Measurements from ENCODE around the gene KIF26B. TPM values are rescaled to one million over a fixed set of nuclear protein-coding genes. Genes with fewer than 3 reads are reported as not detected.

KIF26B gene
- total and polyA plus RNA-seq, 2 of the 4 experiments (the other 2 are of a cell fraction), result 0.53 to 0.54 TPM

DNA sequence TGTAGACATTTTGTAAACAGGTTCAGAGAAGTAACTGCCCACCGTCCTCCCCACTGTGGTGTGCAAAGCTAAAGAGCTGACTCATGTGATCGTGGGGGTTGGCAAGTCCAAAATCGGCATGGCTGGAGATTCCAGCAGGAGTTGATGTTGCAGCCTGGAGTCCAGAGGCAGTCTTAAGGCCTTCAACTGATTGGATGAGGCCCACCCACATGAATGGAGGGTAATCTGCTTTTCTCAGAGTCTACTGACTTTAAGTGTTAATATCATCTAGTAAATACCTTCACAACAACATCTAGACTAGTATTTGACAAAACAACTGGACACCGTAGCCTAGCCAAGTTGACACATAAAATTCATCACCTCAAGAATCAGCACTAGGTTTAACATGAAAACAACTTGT lies 281.6 kb downstream of the KIF26B start:
- no peaks in the 10 kb centered on the region for H3K9me1 ChIP-seq (ENCODE audit: insufficient read depth, low read length)
- H3K27ac ChIP-seq (ENCODE audit: insufficient read depth, low read length), result no peak overlapping the region
- DNase-seq (no peak), ATAC-seq (ENCODE audit: low read depth) (no peak)
- H3K4ac ChIP-seq (ENCODE audit: low read depth, low read length), result no peak overlapping the region
- CTCF ChIA-PET, result no interaction called here
- H3K56ac ChIP-seq (ENCODE audit: extremely low read depth, insufficient read depth, low read length), result no peak overlapping the region
- no peak overlapping the region for H4K5ac ChIP-seq (ENCODE audit: low read depth, low read length)
- H2BK20ac ChIP-seq (ENCODE audit: low read depth, low read length), result no peak overlapping the region
- H2BK5ac ChIP-seq (ENCODE audit: low read depth, low read length, poor library complexity, severe bottlenecking), result no peak overlapping the region
- H3K14ac ChIP-seq (replicated peaks; ENCODE audit: low read depth, low read length), result no peak overlapping the region
- POLR2A ChIA-PET (ENCODE audit: unreplicated experiment), result no interaction called here
- no peaks in the 10 kb centered on the region; the same call in 1 of the 2 replicates for H3K27me3 ChIP-seq (ENCODE audit: control insufficient read depth, insufficient read depth, low read length)
- no peak overlapping the region for H4K91ac ChIP-seq (ENCODE audit: insufficient read depth, low read depth, low read length)
- no peaks in the 10 kb centered on the region for H4K20me1 ChIP-seq (ENCODE audit: insufficient read depth, low read length)
- intact Hi-C loops (cut with micrococcal nuclease), result no loop called here
- no peak overlapping the region for H3K9ac ChIP-seq (ENCODE audit: low read depth, low read length)
- H3K36me3 ChIP-seq (ENCODE audit: control insufficient read depth, insufficient read depth, low read length), result peaks cover 3% of the 10 kb centered on the region; the same call in 1 of the 2 replicates
- H2AK9ac ChIP-seq (replicated peaks; ENCODE audit: low read depth, low read length, poor library complexity), result no peak overlapping the region
- H2AK5ac ChIP-seq (ENCODE audit: low read depth, low read length), result no peak overlapping the region
- H3K4me1 ChIP-seq (ENCODE audit: control insufficient read depth, insufficient read depth, low read length), result no peaks in the 10 kb centered on the region
- no peaks in the 10 kb centered on the region for H3K79me1 ChIP-seq (ENCODE audit: low read depth in 1 of 2, low read length in 2 of 2)
- WGBS, 2 experiments (ENCODE audit: extremely low coverage in 2 of 2, insufficient read length in 1 of 2), result 100% methylated on average over 1 of the region's 4 CpGs; no CpG with 5 or more reads in 1 of the 2 experiments
- no peak overlapping the region for H4K8ac ChIP-seq (ENCODE audit: low read depth in 2 of 2, low read length in 2 of 2)
- dilution Hi-C loops (cut with HindIII; ENCODE audit: low sequenced_read_pairs, unreplicated experiment), result no loop called here
- H2BK15ac ChIP-seq (ENCODE audit: low read depth, low read length), result no peak overlapping the region
- H3K18ac ChIP-seq (ENCODE audit: low read depth, low read length), result no peak overlapping the region
- in situ Hi-C loops (cut with MboI; ENCODE audit: low sequenced_read_pairs), result no loop called here
- no peak overlapping the region for H3K23ac ChIP-seq (ENCODE audit: low read depth, low read length)
- no peaks in the 10 kb centered on the region for H3K9me3 ChIP-seq (ENCODE audit: control insufficient read depth, insufficient read depth, low read length)
- no peak overlapping the region for H3K4me2 ChIP-seq (ENCODE audit: low read depth, low read length)
- BruUV-seq (replicated peaks), result no TSS peak
- no peak overlapping the region for H2AFZ ChIP-seq (replicated peaks; ENCODE audit: low read length, poor library complexity)
- TF ChIP-seq POLR2A (IDR thresholded peaks at IDR 0.05; ENCODE audit: low read depth, low read length) (no peak), BHLHE40 (IDR thresholded peaks at IDR 0.05; ENCODE audit: low read depth, low read length) (no peak), MAFK (IDR thresholded peaks at IDR 0.05; ENCODE audit: low read depth, low read length) (no peak), FOS (IDR thresholded peaks at IDR 0.05; ENCODE audit: low read depth, low read length) (no peak), RFX5 (IDR thresholded peaks at IDR 0.05; ENCODE audit: low read depth, low read length) (no peak), CEBPB (IDR thresholded peaks at IDR 0.05; ENCODE audit: low read depth, low read length) (no peak), CHD1 (IDR thresholded peaks at IDR 0.05; ENCODE audit: low read depth, low read length) (no peak), RCOR1 (IDR thresholded peaks at IDR 0.05; ENCODE audit: insufficient replicate concordance, low read length) (no peak), RAD21 (IDR thresholded peaks at IDR 0.05; ENCODE audit: low read length) (no peak), MXI1 (IDR thresholded peaks at IDR 0.05; ENCODE audit: borderline replicate concordance, low read depth, low read length) (no peak), SMC3 (IDR thresholded peaks at IDR 0.05; ENCODE audit: low read depth, low read length) (no peak), MAZ (IDR thresholded peaks at IDR 0.05; ENCODE audit: borderline replicate concordance, low read depth, low read length) (no peak), NFE2L2 (IDR thresholded peaks at IDR 0.05; ENCODE audit: low read depth, low read length) (no peak)
- TF ChIP-seq, protein P1, sequence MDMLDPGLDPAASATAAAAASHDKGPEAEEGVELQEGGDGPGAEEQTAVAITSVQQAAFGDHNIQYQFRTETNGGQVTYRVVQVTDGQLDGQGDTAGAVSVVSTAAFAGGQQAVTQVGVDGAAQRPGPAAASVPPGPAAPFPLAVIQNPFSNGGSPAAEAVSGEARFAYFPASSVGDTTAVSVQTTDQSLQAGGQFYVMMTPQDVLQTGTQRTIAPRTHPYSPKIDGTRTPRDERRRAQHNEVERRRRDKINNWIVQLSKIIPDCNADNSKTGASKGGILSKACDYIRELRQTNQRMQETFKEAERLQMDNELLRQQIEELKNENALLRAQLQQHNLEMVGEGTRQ (IDR thresholded peaks at IDR 0.05; ENCODE audit: low read depth, low read length), result no peak
- TF ChIP-seq, protein P2, sequence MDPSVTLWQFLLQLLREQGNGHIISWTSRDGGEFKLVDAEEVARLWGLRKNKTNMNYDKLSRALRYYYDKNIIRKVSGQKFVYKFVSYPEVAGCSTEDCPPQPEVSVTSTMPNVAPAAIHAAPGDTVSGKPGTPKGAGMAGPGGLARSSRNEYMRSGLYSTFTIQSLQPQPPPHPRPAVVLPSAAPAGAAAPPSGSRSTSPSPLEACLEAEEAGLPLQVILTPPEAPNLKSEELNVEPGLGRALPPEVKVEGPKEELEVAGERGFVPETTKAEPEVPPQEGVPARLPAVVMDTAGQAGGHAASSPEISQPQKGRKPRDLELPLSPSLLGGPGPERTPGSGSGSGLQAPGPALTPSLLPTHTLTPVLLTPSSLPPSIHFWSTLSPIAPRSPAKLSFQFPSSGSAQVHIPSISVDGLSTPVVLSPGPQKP (IDR thresholded peaks at IDR 0.05; ENCODE audit: borderline replicate concordance, low read depth, low read length), result no peak
- TF ChIP-seq, protein P3, sequence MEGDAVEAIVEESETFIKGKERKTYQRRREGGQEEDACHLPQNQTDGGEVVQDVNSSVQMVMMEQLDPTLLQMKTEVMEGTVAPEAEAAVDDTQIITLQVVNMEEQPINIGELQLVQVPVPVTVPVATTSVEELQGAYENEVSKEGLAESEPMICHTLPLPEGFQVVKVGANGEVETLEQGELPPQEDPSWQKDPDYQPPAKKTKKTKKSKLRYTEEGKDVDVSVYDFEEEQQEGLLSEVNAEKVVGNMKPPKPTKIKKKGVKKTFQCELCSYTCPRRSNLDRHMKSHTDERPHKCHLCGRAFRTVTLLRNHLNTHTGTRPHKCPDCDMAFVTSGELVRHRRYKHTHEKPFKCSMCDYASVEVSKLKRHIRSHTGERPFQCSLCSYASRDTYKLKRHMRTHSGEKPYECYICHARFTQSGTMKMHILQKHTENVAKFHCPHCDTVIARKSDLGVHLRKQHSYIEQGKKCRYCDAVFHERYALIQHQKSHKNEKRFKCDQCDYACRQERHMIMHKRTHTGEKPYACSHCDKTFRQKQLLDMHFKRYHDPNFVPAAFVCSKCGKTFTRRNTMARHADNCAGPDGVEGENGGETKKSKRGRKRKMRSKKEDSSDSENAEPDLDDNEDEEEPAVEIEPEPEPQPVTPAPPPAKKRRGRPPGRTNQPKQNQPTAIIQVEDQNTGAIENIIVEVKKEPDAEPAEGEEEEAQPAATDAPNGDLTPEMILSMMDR (conservative IDR thresholded peaks at IDR 0.05; ENCODE audit: low read depth, low read length), result no peak
- H3K4me3 ChIP-seq (ENCODE audit: insufficient read depth, low read depth, low read length), result no peak overlapping the region
- no peak overlapping the region for H2BK120ac ChIP-seq (ENCODE audit: low read depth, low read length)

Data from IMR-90 (cell line).